Right kidney (tissue), 1 donor: ENCODE results near the gene LIFR.
A peak's percentile ranks its signal among the peaks of the same experiment; 100 is the strongest.

Source experiments
- DNase-seq: peaks from one replicate; pipeline ENCODE4 v3.0.0-alpha.2; 2016

LIFR gene

GRCh38 chr5:38465061-38465460, 91.4 kb downstream of the LIFR start:
- no peak for DNase-seq

GRCh38 chr5:38463634-38464521, 92.6 kb downstream of the LIFR start:
- DNase-seq: peak; percentile 56

- DNase-seq: no peak
Observed at GRCh38 chr5:38462976-38463633, 93.3 kb downstream of the LIFR start.

- DNase-seq: no peak
Observed at GRCh38 chr5:38458174-38458573, 98.3 kb downstream of the LIFR start.

GRCh38 chr5:38456657-38457399, 99.6 kb downstream of the LIFR start:
- no peak for DNase-seq

GRCh38 chr5:38455796-38456330, 100.6 kb downstream of the LIFR start:
- DNase-seq: no peak

- DNase-seq: no peak
Observed at GRCh38 chr5:38453921-38454320, 102.5 kb downstream of the LIFR start.

- DNase-seq: no peak
Observed at GRCh38 chr5:38453506-38453905, 102.9 kb downstream of the LIFR start.

- no peak for DNase-seq
Observed at GRCh38 chr5:38452201-38452600, 104.2 kb downstream of the LIFR start.

- no peak for DNase-seq
Observed at GRCh38 chr5:38451074-38451725, 105.2 kb downstream of the LIFR start.

GRCh38 chr5:38450627-38451026, 105.8 kb downstream of the LIFR start:
- DNase-seq: no peak

GRCh38 chr5:38448568-38449350, 107.7 kb downstream of the LIFR start:
- no peak for DNase-seq

- DNase-seq: no peak
Observed at GRCh38 chr5:38447786-38448185, 108.7 kb downstream of the LIFR start.

- DNase-seq: no peak
Observed at GRCh38 chr5:38447056-38447455, 109.4 kb downstream of the LIFR start.

- no peak for DNase-seq
Observed at GRCh38 chr5:38446029-38446522, 110.4 kb downstream of the LIFR start.

- DNase-seq: no peak
Observed at GRCh38 chr5:38445374-38446028, 110.9 kb downstream of the LIFR start.

GRCh38 chr5:38443390-38443789, 113.1 kb downstream of the LIFR start:
- no peak for DNase-seq

GRCh38 chr5:38442247-38442573, 114.2 kb downstream of the LIFR start:
- DNase-seq: no peak

- DNase-seq: peak; percentile 64
Observed at GRCh38 chr5:38441453-38442246, 114.8 kb downstream of the LIFR start.

GRCh38 chr5:38438757-38439156, 117.7 kb downstream of the LIFR start:
- DNase-seq: no peak
